Measurements from ENCODE around the gene THTPA.
"Not testable (repeated sequence)": the region's sequence is repeated elsewhere in the genome, so short reads cannot be mapped to it uniquely, and the experiment has no call there.

THTPA gene

GRCh38 chr14:23568021-23568599 lies 12.0 kb downstream of the THTPA start:
- DNase-seq = no peak

- peak; percentile 24 for DNase-seq
Observed at GRCh38 chr14:23568600-23569331, 12.7 kb downstream of the THTPA start.

- DNase-seq = no peak
Observed at GRCh38 chr14:23569443-23570151, 13.5 kb downstream of the THTPA start.

- DNase-seq = no peak
Observed at GRCh38 chr14:23570806-23571483, 14.9 kb downstream of the THTPA start.

- DNase-seq = no peak
Observed at GRCh38 chr14:23571701-23572523, 15.8 kb downstream of the THTPA start.

- no peak for DNase-seq
Observed at GRCh38 chr14:23572524-23572828, 16.4 kb downstream of the THTPA start.

- no peak for DNase-seq
Observed at GRCh38 chr14:23572836-23573235, 16.8 kb downstream of the THTPA start.

- DNase-seq = no peak
Observed at GRCh38 chr14:23573384-23574015, 17.4 kb downstream of the THTPA start.

GRCh38 chr14:23577004-23577681 lies 21.1 kb downstream of the THTPA start:
- no peak for DNase-seq

GRCh38 chr14:23577710-23578392 lies 21.8 kb downstream of the THTPA start:
- DNase-seq = no peak

- DNase-seq = no peak
Observed at GRCh38 chr14:23578560-23579310, 22.7 kb downstream of the THTPA start, which contains the start of gene JPH4. JPH4 (minus strand) TSS chr14:23578790; CDS start chr14:23577453, 1,337 bp downstream.

GRCh38 chr14:23579311-23579630 lies 23.2 kb downstream of the THTPA start:
- DNase-seq = no peak

GRCh38 chr14:23579739-23580138 lies 23.7 kb downstream of the THTPA start:
- no peak for DNase-seq

GRCh38 chr14:23580152-23580926 lies 24.3 kb downstream of the THTPA start:
- DNase-seq = no peak

GRCh38 chr14:23580948-23581281 lies 24.8 kb downstream of the THTPA start:
- DNase-seq = no peak

- no peak for DNase-seq
Observed at GRCh38 chr14:23582906-23583760, 27.1 kb downstream of the THTPA start.

GRCh38 chr14:23583761-23584526 lies 27.9 kb downstream of the THTPA start:
- DNase-seq = not testable (repeated sequence)

All from activated naive CD4-positive, alpha-beta T cell treated with Interleukin-2 at 50 U/mL for 16 hours (primary cell).